Measurements from ENCODE around the gene SKA1. TPM values are rescaled to one million over a fixed set of nuclear protein-coding genes. Genes with fewer than 3 reads are reported as not detected.
"Not testable (repeated sequence)": the region's sequence is repeated elsewhere in the genome, so short reads cannot be mapped to it uniquely, and the experiment has no call there.

The SKA1 gene
- total and polyA plus RNA-seq, 2 of the 4 experiments (the other 2 are of a cell fraction) = 5.8 to 5.9 TPM

DNA sequence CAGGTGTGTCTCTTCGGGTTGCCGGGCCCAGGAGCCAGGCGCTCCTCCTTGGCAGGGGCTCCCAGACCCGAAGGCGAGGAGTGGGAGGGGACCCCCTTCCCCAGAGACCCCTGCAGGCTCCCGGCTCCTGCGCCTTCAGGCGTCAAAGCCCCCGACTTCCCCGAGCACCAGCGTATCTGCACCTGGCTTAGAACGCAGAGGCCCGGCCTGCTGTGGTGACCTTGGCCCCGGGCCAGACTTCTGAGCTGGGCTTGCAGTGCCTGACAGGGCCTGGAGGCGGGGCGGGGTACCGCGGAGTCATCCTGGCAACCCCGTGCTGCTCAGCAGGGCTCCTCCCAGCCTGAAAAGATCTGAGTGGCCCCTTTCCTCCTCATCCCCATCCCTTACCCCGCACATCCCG, 27.0 kb downstream of the SKA1 start:
- H3K4me1 ChIP-seq (ENCODE audit: control insufficient read depth, insufficient read depth, low read length) = no peaks in the 10 kb centered on the region
- H2BK120ac ChIP-seq (ENCODE audit: low read depth, low read length) = no peak overlapping the region
- no peak overlapping the region for H3K14ac ChIP-seq (replicated peaks; ENCODE audit: low read depth, low read length)
- in situ Hi-C loops (cut with MboI; ENCODE audit: low sequenced_read_pairs) (no loop called here), dilution Hi-C loops (cut with HindIII; ENCODE audit: low sequenced_read_pairs, unreplicated experiment) (no loop called here), intact Hi-C loops (cut with micrococcal nuclease) (no loop called here)
- no peak overlapping the region for H2AFZ ChIP-seq (replicated peaks; ENCODE audit: low read length, poor library complexity)
- H2AK5ac ChIP-seq (ENCODE audit: low read depth, low read length) = no peak overlapping the region
- no peak overlapping the region for H3K23ac ChIP-seq (ENCODE audit: low read depth, low read length)
- H3K4me2 ChIP-seq (ENCODE audit: low read depth, low read length) = no peak overlapping the region
- H3K4ac ChIP-seq (ENCODE audit: low read depth, low read length) = no peak overlapping the region
- BruUV-seq (replicated peaks) = no TSS peak
- peak; percentile 7 for DNase-seq
- H4K20me1 ChIP-seq (ENCODE audit: insufficient read depth, low read length) = no peaks in the 10 kb centered on the region
- ATAC-seq (ENCODE audit: low read depth) = peak; percentile 29; the same call in 1 of the 2 replicates
- H4K91ac ChIP-seq (ENCODE audit: insufficient read depth, low read depth, low read length) = no peak overlapping the region
- H4K8ac ChIP-seq (ENCODE audit: low read depth in 2 of 2, low read length in 2 of 2) = no peak overlapping the region
- H3K9me3 ChIP-seq (ENCODE audit: control insufficient read depth, insufficient read depth, low read length) = no peaks in the 10 kb centered on the region
- H3K27ac ChIP-seq (ENCODE audit: insufficient read depth, low read length) = no peak overlapping the region
- H3K36me3 ChIP-seq (ENCODE audit: control insufficient read depth, insufficient read depth, low read length) = no peaks in the 10 kb centered on the region
- H3K56ac ChIP-seq (ENCODE audit: extremely low read depth, insufficient read depth, low read length) = no peak overlapping the region
- H3K9ac ChIP-seq (ENCODE audit: low read depth, low read length) = no peak overlapping the region
- TF ChIP-seq RCOR1 (IDR thresholded peaks at IDR 0.05; ENCODE audit: insufficient replicate concordance, low read length) (no peak), MXI1 (IDR thresholded peaks at IDR 0.05; ENCODE audit: borderline replicate concordance, low read depth, low read length) (no peak), MAFK (IDR thresholded peaks at IDR 0.05; ENCODE audit: low read depth, low read length) (no peak), RAD21 (IDR thresholded peaks at IDR 0.05; ENCODE audit: low read length) (no peak), POLR2A (IDR thresholded peaks at IDR 0.05; ENCODE audit: low read depth, low read length) (no peak)
- CTCF ChIA-PET = no interaction called here
- H2AK9ac ChIP-seq (replicated peaks; ENCODE audit: low read depth, low read length, poor library complexity) = no peak overlapping the region
- H2BK20ac ChIP-seq (ENCODE audit: low read depth, low read length) = no peak overlapping the region
- H4K5ac ChIP-seq (ENCODE audit: low read depth, low read length) = no peak overlapping the region
- no peak overlapping the region for H3K18ac ChIP-seq (ENCODE audit: low read depth, low read length)
- no peak overlapping the region for H2BK15ac ChIP-seq (ENCODE audit: low read depth, low read length)
- no peaks in the 10 kb centered on the region for H3K79me1 ChIP-seq (ENCODE audit: low read depth in 1 of 2, low read length in 2 of 2)
- no peak overlapping the region for H3K4me3 ChIP-seq (ENCODE audit: insufficient read depth, low read depth, low read length)
- no peaks in the 10 kb centered on the region for H3K9me1 ChIP-seq (ENCODE audit: insufficient read depth, low read length)
- 6% methylated on average over 13 of the region's 21 CpGs; no CpG with 5 or more reads in 1 of the 2 experiments for WGBS, 2 experiments (ENCODE audit: extremely low coverage in 2 of 2, insufficient read length in 1 of 2)
- peaks cover 20% of the 10 kb centered on the region for H3K27me3 ChIP-seq (ENCODE audit: control insufficient read depth, insufficient read depth, low read length)
- POLR2A ChIA-PET (ENCODE audit: unreplicated experiment) = no interaction called here
- no peak overlapping the region for H2BK5ac ChIP-seq (ENCODE audit: low read depth, low read length, poor library complexity, severe bottlenecking)

DNA sequence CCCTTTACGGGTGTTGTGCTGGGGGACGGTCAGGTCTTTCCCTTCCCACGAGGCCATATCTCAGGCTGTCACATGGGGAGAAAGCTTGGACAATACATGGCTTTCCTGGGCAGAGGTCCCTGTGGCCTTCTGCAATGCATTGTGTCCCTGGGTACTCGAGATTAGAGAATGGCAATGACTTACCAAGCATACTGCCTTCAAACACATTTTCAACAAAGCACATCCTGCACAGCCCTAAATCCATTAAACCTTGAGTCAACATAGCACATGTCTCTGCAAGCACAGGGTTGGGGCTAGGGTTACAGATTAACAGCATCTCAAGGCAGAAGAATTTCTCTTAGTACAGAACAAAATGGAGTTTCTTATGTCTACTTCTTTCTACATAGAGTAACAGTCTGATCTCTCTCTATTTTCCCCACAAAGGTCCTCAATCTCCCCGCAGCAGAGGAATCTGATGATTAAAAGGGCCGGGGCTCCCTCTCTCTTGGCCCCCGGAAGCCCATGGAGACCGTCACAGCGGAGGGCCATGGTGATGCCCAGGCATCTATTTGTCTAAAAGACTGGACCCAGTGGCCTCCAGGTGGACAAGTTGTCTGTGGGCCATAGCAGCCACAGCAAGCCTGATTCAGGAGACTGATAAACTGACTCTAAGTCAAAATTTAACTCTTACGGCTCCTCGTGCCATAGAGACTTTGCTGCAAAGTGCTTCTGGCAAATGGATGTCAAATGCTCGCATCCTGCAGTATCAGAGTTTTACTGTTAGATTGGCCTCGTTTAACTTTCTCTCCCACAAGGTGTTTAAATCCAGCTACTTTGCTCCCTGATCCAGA, 30.1 kb downstream of the SKA1 start:
- dilution Hi-C loops (cut with HindIII; ENCODE audit: low sequenced_read_pairs, unreplicated experiment); H4K8ac ChIP-seq (ENCODE audit: low read depth in 2 of 2, low read length in 2 of 2); H2AK5ac ChIP-seq (ENCODE audit: low read depth, low read length); H3K9me3 ChIP-seq (ENCODE audit: control insufficient read depth, insufficient read depth, low read length); H2BK5ac ChIP-seq (ENCODE audit: low read depth, low read length, poor library complexity, severe bottlenecking); H2AFZ ChIP-seq (replicated peaks; ENCODE audit: low read length, poor library complexity); H3K4me1 ChIP-seq (ENCODE audit: control insufficient read depth, insufficient read depth, low read length); H3K4me2 ChIP-seq (ENCODE audit: low read depth, low read length); H3K18ac ChIP-seq (ENCODE audit: low read depth, low read length); ATAC-seq (ENCODE audit: low read depth); H4K20me1 ChIP-seq (ENCODE audit: insufficient read depth, low read length); H2AK9ac ChIP-seq (replicated peaks; ENCODE audit: low read depth, low read length, poor library complexity); DNase-seq; H2BK120ac ChIP-seq (ENCODE audit: low read depth, low read length); H3K36me3 ChIP-seq (ENCODE audit: control insufficient read depth, insufficient read depth, low read length); H2BK20ac ChIP-seq (ENCODE audit: low read depth, low read length); H3K4me3 ChIP-seq (ENCODE audit: insufficient read depth, low read depth, low read length); H3K27ac ChIP-seq (ENCODE audit: insufficient read depth, low read length); intact Hi-C loops (cut with micrococcal nuclease); H3K14ac ChIP-seq (replicated peaks; ENCODE audit: low read depth, low read length); in situ Hi-C loops (cut with MboI; ENCODE audit: low sequenced_read_pairs); H4K5ac ChIP-seq (ENCODE audit: low read depth, low read length); H3K56ac ChIP-seq (ENCODE audit: extremely low read depth, insufficient read depth, low read length); BruUV-seq (replicated peaks); H2BK15ac ChIP-seq (ENCODE audit: low read depth, low read length); H3K23ac ChIP-seq (ENCODE audit: low read depth, low read length); H3K9me1 ChIP-seq (ENCODE audit: insufficient read depth, low read length); POLR2A ChIA-PET (ENCODE audit: unreplicated experiment); H3K9ac ChIP-seq (ENCODE audit: low read depth, low read length); H3K79me1 ChIP-seq (ENCODE audit: low read depth in 1 of 2, low read length in 2 of 2); H4K91ac ChIP-seq (ENCODE audit: insufficient read depth, low read depth, low read length); H3K4ac ChIP-seq (ENCODE audit: low read depth, low read length): not testable (repeated sequence)
- CTCF ChIA-PET = interaction anchor here (0.6 kb wide), 1 partner anchor 547 kb away, joined by 3 read pairs; no protein-coding TSS in a partner anchor
- H3K27me3 ChIP-seq (ENCODE audit: control insufficient read depth, insufficient read depth, low read length) = peaks cover 23% of the 10 kb centered on the region
- 69% methylated on average over 5 of the region's 13 CpGs; no CpG with 5 or more reads in 1 of the 2 experiments for WGBS, 2 experiments (ENCODE audit: extremely low coverage in 2 of 2, insufficient read length in 1 of 2)

Data from IMR-90 (cell line).